Activated T-cell treated with anti-CD3 and anti-CD28 coated beads, Interleukin-2, amount 50 U/mL, for 24 hours (primary cell): ENCODE results near the gene BANF1.
"Not testable (repeated sequence)": the region's sequence is repeated elsewhere in the genome, so short reads cannot be mapped to it uniquely, and the experiment has no call there.

Source experiments
- DNase-seq: peaks from one replicate; pipeline ENCODE4 v3.0.0-alpha.2; 2020
- H3K27ac Mint-ChIP-seq: 2 replicates; pipeline ENCODE4 v1.8.0; 2020; ENCODE audit warnings: mild to moderate bottlenecking, mixed read lengths
- H3K27me3 Mint-ChIP-seq: 2 replicates; pipeline ENCODE4 v1.8.0; 2020; ENCODE audit warnings: mixed read lengths
- H3K36me3 Mint-ChIP-seq: 2 replicates; pipeline ENCODE4 v1.8.0; 2020; ENCODE audit warnings: low read depth, mixed read lengths
- H3K4me1 Mint-ChIP-seq: 2 replicates; pipeline ENCODE4 v1.8.0; 2020; ENCODE audit warnings: low read depth, mixed read lengths
- H3K4me3 Mint-ChIP-seq: 2 replicates; pipeline ENCODE4 v1.8.0; 2020; ENCODE audit warnings: mild to moderate bottlenecking, moderate library complexity, mixed read lengths
- H3K9me3 Mint-ChIP-seq: 2 replicates; pipeline ENCODE4 v1.8.0; 2020; ENCODE audit warnings: mixed read lengths

The BANF1 gene

DNA sequence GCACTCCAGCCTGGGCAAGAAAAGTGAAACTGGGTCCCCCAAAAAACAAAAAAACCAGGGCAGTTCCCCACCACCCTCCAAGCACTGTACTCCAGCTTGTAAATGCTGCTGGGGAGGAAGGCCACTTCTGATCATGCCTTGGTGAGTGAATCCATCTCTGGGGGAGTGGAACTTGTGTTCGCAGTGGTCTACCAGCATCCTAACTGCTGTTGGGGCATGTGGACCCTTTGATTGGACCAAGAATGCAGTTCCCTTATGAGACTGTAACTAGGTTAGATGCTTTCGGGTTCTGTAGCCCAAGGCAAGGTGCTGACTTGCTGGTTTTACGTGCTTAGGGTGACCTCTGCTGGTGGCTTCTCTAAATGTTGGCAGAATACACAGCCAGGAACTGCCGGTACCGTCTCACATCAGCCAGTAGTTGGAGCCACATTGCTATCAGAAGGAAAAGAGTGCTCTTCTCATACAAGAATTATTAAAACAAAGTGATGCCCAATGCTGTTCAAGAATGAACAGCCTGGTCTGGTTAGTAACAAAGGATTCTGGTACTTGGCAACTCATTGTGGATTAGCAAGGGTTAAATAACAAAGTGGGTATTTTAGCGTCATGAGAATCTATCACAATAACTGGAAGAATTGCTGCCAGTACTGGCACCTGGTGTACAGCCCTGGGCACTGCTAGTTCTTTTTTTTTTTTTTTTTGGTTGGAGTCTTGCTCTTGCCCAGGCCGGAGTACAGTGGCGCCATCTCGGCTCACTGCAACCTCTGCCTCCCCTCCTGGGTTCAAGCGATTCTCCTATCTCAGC is 13.3 kb upstream of the BANF1 start:
- DNase-seq, result peak; percentile 83
- Mint-ChIP-seq H3K9me3 (no peaks in the 10 kb centered on the region), H3K4me1 (peaks cover 5% of the 10 kb centered on the region), H3K36me3 (peaks cover 22% of the 10 kb centered on the region), H3K27ac (peak overlapping the region; percentile 80), H3K4me3 (no peak overlapping the region), H3K27me3 (no peaks in the 10 kb centered on the region)

DNA sequence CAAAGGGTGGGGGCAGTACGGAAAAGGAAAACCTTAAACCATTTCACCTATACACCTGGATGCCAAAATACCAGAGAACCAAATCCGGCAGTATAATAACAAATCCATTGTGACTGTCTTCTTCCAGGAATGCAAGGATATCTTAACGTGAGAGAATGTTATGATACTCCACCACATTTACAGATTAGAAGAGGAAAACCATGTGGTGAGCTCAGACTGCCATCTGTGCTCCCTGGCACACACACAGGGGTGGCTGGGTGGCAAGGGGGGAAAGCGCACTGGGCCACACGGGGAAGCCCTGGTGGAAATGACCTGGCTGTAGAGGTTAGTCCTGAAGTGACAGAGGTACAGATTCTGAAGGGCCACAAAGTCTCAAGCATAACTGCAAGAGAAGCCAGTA is 10.2 kb upstream of the BANF1 start:
- H3K36me3 Mint-ChIP-seq, result peaks cover 43% of the 10 kb centered on the region
- no peaks in the 10 kb centered on the region for H3K9me3 Mint-ChIP-seq
- no peak for DNase-seq
- no peaks in the 10 kb centered on the region for H3K27me3 Mint-ChIP-seq
- H3K27ac Mint-ChIP-seq, result no peak overlapping the region
- no peak overlapping the region for H3K4me3 Mint-ChIP-seq
- H3K4me1 Mint-ChIP-seq, result peaks cover 7% of the 10 kb centered on the region

DNA sequence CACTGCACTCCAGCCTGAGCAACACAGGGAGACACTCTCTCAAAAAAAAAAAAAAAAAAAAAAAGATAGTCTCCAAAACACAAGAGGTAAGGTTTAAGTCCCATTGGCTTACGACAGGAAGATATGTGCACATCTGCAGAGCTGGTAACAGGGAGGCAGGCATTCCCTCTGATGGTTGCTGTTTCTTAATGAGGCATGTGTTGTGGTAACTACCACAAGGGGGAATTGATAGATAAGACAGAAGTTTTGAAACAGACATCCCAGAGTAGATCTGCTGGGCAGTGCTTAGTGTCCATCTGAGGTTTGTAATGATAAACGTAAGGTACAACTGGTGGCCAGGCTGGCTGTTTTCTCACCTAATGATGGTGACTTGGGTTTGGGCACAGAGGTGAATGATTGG is 5.0 kb upstream of the BANF1 start:
- H3K4me1 Mint-ChIP-seq, result peaks cover 24% of the 10 kb centered on the region
- H3K27ac Mint-ChIP-seq, result peak overlapping the region; percentile 85
- H3K9me3 Mint-ChIP-seq, result no peaks in the 10 kb centered on the region
- H3K36me3 Mint-ChIP-seq, result peaks cover 76% of the 10 kb centered on the region
- no peak for DNase-seq
- no peak overlapping the region for H3K4me3 Mint-ChIP-seq
- no peaks in the 10 kb centered on the region for H3K27me3 Mint-ChIP-seq

DNA sequence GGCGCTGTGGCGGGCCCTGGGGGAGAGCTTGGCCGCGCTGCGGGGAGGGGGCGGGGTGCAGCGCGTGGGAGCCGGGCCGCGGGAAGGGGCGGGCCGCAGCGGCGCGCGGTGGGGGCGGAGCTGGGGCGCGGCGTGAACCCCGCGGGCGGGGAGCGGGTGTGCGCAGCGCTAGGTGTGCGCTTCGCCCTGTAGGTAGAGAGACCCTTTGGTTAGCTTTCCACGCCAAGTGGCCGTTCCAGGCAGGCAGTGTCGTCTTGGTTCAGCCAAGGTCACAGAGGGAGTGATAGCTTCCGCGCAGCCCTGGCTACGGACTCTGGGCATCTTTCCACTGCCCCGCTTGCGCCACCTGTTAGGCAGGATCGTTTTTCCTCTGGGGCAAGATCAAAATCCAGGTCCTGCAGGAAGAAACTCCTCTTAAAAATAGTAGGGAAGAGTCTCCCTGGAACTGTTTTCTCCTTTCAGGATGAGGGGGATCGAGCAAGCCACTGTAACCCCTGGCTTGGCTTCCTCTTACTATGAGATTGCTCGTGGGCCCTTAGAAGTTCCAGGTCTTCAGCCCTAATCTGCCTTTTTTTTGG is 434 bp downstream of the BANF1 start:
- Mint-ChIP-seq H3K9me3 (no peaks in the 10 kb centered on the region), H3K27ac (peak overlapping the region; percentile 99), H3K27me3 (no peaks in the 10 kb centered on the region), H3K4me1 (peaks cover 40% of the 10 kb centered on the region), H3K4me3 (peak overlapping the region; percentile 100), H3K36me3 (peaks cover 84% of the 10 kb centered on the region)
- DNase-seq, result no peak

DNA sequence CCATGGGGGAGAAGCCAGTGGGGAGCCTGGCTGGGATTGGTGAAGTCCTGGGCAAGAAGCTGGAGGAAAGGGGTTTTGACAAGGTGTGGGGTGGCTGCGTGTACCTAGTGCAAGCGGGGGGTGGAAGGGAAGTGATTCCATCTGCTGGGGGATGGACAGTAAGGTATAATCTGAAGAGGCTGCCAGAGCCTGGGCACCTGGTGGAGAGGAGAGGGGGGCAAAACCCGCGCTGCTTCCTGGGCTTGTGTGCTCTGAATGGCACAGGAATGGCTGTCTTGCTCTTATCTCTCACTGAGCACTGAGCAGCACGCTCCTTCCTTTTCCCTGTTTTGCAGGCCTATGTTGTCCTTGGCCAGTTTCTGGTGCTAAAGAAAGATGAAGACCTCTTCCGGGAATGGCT is 988 bp downstream of the BANF1 start:
- peak overlapping the region; percentile 99 for H3K27ac Mint-ChIP-seq
- H3K9me3 Mint-ChIP-seq, result no peaks in the 10 kb centered on the region
- H3K4me1 Mint-ChIP-seq, result peaks cover 40% of the 10 kb centered on the region
- H3K4me3 Mint-ChIP-seq, result peak overlapping the region; percentile 100
- peaks cover 79% of the 10 kb centered on the region for H3K36me3 Mint-ChIP-seq
- DNase-seq, result no peak
- H3K27me3 Mint-ChIP-seq, result no peaks in the 10 kb centered on the region

DNA sequence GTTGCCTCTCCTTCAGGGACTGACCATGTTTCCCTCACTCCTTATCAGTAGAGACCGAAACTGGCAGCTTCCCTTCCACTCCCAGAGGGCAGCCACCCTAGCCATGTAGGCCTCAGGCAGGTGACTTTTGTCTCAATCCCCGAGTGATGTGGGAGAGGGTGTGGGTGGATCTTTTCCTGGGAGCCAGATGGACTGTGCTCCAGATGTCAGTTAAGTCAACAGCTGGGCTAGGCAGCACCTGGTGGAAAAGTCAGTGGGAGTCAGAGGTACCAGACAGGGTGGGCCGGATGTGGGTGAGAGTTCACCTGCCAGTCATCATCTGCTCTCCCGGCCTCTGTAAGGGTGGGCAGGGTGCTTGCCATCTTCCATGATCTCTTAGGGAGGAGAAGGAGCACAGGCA is 1.9 kb downstream of the BANF1 start:
- Mint-ChIP-seq H3K4me3 (peak overlapping the region; percentile 100), H3K27ac (peak overlapping the region; percentile 81), H3K27me3 (no peaks in the 10 kb centered on the region), H3K4me1 (peaks cover 37% of the 10 kb centered on the region), H3K9me3 (no peaks in the 10 kb centered on the region), H3K36me3 (peaks cover 70% of the 10 kb centered on the region)
- no peak for DNase-seq

DNA sequence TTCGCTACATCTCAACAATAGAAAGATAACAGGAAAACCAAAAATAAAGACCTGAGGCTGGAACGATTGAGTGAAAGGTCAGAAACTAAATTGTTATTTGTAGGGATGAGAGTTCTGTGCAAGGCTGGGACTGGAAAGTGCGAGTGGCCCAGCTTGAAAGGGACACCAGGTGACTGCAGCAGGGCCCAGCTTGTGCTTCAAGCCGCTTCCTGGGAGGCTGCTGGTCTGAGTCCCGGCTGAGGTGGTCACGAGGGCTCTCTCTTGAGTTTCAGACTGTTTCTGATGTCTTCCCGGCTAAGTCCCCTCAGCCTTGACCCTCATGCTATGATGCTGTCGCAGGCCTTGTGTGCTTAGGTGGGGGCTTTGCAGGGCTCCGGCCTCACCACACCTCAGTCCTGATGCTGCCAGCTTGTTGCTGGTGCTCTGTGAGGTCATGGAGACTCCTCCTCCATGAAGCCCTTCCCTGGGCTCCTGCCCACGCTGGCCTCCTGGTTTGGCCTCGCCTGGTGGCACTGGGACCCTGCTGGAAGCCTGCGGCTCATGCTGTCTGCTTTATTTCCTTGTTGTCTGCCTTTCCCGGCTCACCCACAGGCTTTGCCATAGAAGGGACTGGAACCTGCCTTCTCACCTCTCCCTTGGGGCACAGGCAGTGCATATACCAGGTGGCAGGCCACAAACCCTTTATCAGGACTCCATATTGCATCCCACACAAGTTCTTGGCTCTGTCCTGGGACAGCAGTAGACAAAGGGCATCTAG is 4.0 kb downstream of the BANF1 start:
- peak overlapping the region; percentile 26 for H3K27ac Mint-ChIP-seq
- peaks cover under 1% of the 10 kb centered on the region for H3K27me3 Mint-ChIP-seq
- DNase-seq, result no peak
- H3K4me3 Mint-ChIP-seq, result no peak overlapping the region
- peaks cover 50% of the 10 kb centered on the region for H3K36me3 Mint-ChIP-seq
- H3K4me1 Mint-ChIP-seq, result peaks cover 20% of the 10 kb centered on the region
- no peaks in the 10 kb centered on the region for H3K9me3 Mint-ChIP-seq

DNA sequence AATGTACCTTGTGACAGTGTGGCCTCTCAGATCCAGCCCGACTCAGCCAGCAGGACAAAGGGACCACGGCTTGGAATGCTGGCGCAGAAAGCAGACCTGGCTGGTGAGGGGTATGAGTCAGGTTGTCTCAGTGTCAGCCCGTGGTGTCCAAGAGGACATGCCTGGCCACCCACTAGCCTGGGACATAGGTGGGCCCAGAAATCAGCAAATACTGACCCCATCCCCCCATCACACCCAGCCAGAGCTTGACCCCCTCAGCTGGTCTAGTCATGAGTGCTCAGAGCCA is 4.5 kb downstream of the BANF1 start:
- peaks cover 4% of the 10 kb centered on the region for H3K27me3 Mint-ChIP-seq
- DNase-seq, result no peak
- peaks cover 20% of the 10 kb centered on the region for H3K4me1 Mint-ChIP-seq
- no peak overlapping the region for H3K4me3 Mint-ChIP-seq
- peaks cover 45% of the 10 kb centered on the region for H3K36me3 Mint-ChIP-seq
- H3K27ac Mint-ChIP-seq, result peak overlapping the region; percentile 26
- no peaks in the 10 kb centered on the region for H3K9me3 Mint-ChIP-seq

DNA sequence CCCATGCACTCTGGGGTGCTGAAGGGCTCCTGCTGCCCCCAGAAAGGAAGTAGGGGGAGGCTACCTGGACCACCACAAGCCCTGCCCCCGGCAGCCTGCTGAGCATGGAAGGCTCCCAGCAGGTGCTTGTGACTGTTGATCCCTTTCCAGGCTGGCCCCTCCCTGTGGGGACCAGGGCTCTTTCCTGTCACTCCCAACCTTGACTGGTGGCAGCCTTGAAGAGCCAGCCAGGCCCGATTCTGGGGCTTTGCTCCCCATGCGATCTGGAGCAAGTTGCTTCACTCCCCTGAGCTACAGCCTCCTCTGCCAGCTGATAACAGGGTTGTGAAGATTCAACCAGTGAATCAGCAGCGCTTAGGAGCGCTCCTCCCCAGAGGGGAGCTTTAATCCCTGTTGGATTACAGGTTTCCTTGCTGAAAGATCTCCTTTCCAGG is 4.9 kb downstream of the BANF1 start:
- no peak for DNase-seq
- no peaks in the 10 kb centered on the region for H3K9me3 Mint-ChIP-seq
- no peak overlapping the region for H3K27ac Mint-ChIP-seq
- no peak overlapping the region for H3K4me3 Mint-ChIP-seq
- peaks cover 41% of the 10 kb centered on the region for H3K36me3 Mint-ChIP-seq
- H3K4me1 Mint-ChIP-seq, result peaks cover 23% of the 10 kb centered on the region
- H3K27me3 Mint-ChIP-seq, result peaks cover 7% of the 10 kb centered on the region

DNA sequence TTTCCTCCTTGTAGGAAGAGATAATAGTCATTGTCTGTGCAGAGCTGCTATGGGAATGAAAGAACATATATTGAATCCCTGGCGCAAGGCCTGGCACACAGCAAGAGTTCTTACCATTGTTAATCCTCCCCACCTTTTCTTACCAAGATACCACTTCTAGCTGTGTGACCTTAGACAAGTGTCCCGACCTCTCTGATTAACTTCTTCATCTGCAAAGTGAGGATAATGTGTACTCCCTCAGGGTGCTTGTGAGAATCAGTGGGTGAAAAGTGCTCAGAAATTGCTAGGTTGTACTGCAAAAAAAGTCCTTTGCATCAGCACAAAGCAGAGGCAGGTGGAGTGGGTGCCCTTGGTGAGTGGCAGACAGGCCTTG is 5.8 kb downstream of the BANF1 start:
- DNase-seq, result no peak
- H3K27me3 Mint-ChIP-seq, result peaks cover 14% of the 10 kb centered on the region
- H3K4me1 Mint-ChIP-seq, result peaks cover 20% of the 10 kb centered on the region
- H3K9me3 Mint-ChIP-seq, result no peaks in the 10 kb centered on the region
- H3K36me3 Mint-ChIP-seq, result peaks cover 34% of the 10 kb centered on the region
- H3K4me3 Mint-ChIP-seq, result no peak overlapping the region
- H3K27ac Mint-ChIP-seq, result peak overlapping the region; percentile 41

DNA sequence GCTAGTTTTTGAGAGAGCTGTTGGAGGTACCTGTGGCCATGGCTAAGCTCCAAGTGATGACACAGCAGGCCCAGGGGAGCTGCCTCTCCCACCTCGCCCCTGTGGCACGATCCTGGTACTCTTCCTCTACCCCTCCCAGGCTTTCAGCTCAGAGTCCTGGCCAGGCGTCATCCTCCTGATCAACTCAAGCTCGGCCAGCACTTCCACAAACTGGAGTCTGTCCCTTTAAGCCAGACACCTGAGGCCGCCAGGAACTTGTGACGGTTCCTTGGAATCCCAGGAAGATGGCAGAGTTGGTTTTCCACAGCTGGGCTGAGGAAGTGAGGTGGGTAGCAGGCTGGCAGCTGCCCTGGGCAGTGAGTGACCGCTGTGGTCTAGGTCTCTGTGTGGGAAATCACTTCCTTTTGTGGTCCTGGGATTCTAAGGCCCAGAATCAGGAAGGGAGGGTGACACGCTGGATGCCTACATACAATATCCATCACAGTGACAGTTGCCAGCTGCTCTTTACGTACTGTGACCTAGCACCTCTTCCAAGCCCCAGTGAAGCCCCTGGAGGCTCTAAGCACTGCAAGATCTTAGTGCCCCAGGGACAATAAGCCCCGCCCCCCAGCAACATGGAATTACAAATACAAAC is 6.3 kb downstream of the BANF1 start:
- peaks cover 29% of the 10 kb centered on the region for H3K36me3 Mint-ChIP-seq
- no peaks in the 10 kb centered on the region for H3K9me3 Mint-ChIP-seq
- H3K4me3 Mint-ChIP-seq, result no peak overlapping the region
- DNase-seq, result no peak
- H3K27me3 Mint-ChIP-seq, result peaks cover 18% of the 10 kb centered on the region
- peaks cover 15% of the 10 kb centered on the region for H3K4me1 Mint-ChIP-seq
- H3K27ac Mint-ChIP-seq, result no peak overlapping the region

DNA sequence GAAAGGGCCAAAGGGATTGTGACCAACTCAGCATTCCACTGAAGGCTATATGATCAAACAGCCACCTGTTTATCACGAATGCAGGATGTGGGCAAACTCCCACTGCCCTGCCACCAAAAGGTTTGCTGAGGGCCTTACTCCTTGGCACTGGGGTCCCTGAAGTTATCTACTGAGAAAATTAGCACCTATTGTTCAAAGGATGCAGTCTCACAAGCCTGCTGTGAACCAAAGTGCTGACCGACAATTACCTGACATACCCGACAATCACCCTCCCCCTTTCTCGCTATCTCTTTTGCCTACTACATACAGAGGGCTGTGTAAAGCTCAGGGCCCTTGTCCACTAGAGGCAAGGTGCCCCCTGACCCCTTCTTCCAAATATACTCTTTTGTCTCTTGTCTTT is 7.7 kb downstream of the BANF1 start:
- not testable (repeated sequence) for DNase-seq, H3K9me3 Mint-ChIP-seq, H3K27ac Mint-ChIP-seq, H3K4me3 Mint-ChIP-seq, H3K4me1 Mint-ChIP-seq
- Mint-ChIP-seq H3K27me3 (peaks cover 22% of the 10 kb centered on the region), H3K36me3 (peaks cover 14% of the 10 kb centered on the region)

DNA sequence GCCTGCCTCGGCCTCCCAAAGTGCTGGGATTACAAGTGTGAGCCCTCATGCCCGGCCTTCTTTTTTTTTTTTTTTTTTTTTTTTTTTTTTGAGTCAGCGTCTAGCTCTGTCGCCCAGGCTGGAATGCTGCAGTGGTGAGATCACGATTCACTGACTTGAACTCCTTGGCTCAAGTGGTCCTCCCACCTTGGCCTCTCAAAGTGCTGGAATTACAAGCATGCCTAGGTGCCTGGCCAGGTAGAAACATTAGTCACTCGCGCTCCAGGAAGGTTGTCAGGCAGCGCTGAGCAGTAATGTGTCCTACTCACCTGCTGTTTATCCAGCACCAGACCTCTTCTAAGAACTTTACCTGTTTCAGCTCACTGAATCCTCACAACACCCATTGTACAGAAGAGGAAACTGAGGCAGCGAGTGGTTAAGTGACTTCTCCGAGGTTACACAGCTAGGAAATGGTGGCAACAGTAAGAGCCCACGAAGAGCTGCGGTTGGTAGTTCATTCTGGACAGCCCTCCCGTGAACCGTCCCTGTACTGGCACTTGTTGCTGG is 9.0 kb downstream of the BANF1 start:
- H3K27ac Mint-ChIP-seq, result no peak overlapping the region

DNA sequence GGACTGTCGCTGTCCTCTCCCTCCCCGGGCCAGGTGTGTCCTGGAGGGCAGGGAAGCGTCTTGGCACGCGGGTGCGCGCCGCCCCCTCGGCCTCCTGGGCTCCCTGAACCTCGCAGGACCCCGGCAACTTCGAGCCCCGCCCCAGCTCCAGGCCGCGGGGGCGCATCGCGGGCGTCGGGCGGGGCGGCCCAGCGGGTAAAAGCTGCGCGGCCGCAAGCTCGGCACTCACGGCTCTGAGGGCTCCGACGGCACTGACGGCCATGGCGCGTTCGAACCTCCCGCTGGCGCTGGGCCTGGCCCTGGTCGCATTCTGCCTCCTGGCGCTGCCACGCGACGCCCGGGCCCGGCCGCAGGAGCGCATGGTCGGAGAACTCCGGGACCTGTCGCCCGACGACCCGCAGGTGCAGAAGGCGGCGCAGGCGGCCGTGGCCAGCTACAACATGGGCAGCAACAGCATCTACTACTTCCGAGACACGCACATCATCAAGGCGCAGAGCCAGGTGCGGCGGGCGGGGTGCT is 9.5 kb downstream of the BANF1 start, which contains the start of gene CST6:
CST6 (plus strand) TSS at position 224 of the 519 bp plus-strand sequence; CDS start at position 261, 37 bp downstream.
- peaks cover 22% of the 10 kb centered on the region for H3K27me3 Mint-ChIP-seq
- no peaks in the 10 kb centered on the region for H3K9me3 Mint-ChIP-seq
- H3K4me3 Mint-ChIP-seq, result no peak within 1 kb of the TSS
- DNase-seq, result no peak
- H3K36me3 Mint-ChIP-seq, result no peaks in the 10 kb centered on the region
- no peak within 1 kb of the TSS for H3K27ac Mint-ChIP-seq
- peaks cover 3% of the 10 kb centered on the region for H3K4me1 Mint-ChIP-seq

More for the DNA sequence above, 9.0 kb downstream of the BANF1 start:
- peaks cover 22% of the 10 kb centered on the region for H3K27me3 Mint-ChIP-seq
- H3K36me3 Mint-ChIP-seq, result peaks cover 4% of the 10 kb centered on the region
- no peak for DNase-seq
- no peaks in the 10 kb centered on the region for H3K9me3 Mint-ChIP-seq
- H3K4me3 Mint-ChIP-seq, result no peak overlapping the region
- H3K4me1 Mint-ChIP-seq, result peaks cover 3% of the 10 kb centered on the region
